Muscle layer of duodenum (tissue), 2 donors: ENCODE measurements around the gene ACTN4.

Source experiments
- H3K27ac ChIP-seq: one replicate; pipeline ENCODE4 v1.7.0; 2013; ENCODE audit warnings: mild to moderate bottlenecking, low read length
- H3K27me3 ChIP-seq: one replicate; pipeline ENCODE4 v1.7.0; 2013; ENCODE audit warnings: low read depth, mild to moderate bottlenecking, control low read depth, low read length
- H3K36me3 ChIP-seq, 2 donors: one replicate each; pipeline ENCODE4 v1.7.0; 2013; ENCODE audit warnings: low read length in 2 of 2, control low read depth in 1 of 2, mild to moderate bottlenecking in 1 of 2; ENCODE audit not compliant: insufficient read depth in 2 of 2, control insufficient read depth in 1 of 2
- H3K4me1 ChIP-seq, 2 donors: one replicate each; pipeline ENCODE4 v1.7.0; 2013; ENCODE audit warnings: low read length in 2 of 2, mild to moderate bottlenecking in 2 of 2, control low read depth in 1 of 2, moderate library complexity in 1 of 2; ENCODE audit not compliant: insufficient read depth in 2 of 2, control insufficient read depth in 1 of 2
- H3K4me3 ChIP-seq, 2 donors: one replicate each; pipeline ENCODE4 v1.7.0; 2013; ENCODE audit warnings: low read length in 2 of 2, low read depth in 1 of 2, mild to moderate bottlenecking in 1 of 2
- H3K9me3 ChIP-seq, 2 donors: one replicate each; pipeline ENCODE4 v1.7.0; 2013; ENCODE audit warnings: low read length in 2 of 2, control low read depth in 1 of 2, mild to moderate bottlenecking in 1 of 2; ENCODE audit not compliant: control insufficient read depth in 1 of 2
- donor health status: healthy.

Gene ACTN4

GRCh38 chr19:38709119-38709518, 61.7 kb downstream of the ACTN4 start:
- Histone ChIP-seq H3K4me1 (peaks cover 0 to 62% of the 10 kb centered on the region in 2 donors), H3K27me3 (no peaks in the 10 kb centered on the region), H3K36me3 (peaks cover 75 to 81% of the 10 kb centered on the region in 2 donors), H3K4me3 (no peak overlapping the region), H3K9me3 (no peaks in the 10 kb centered on the region), H3K27ac (no peak overlapping the region)

- Histone ChIP-seq H3K36me3 (peaks cover 80 to 81% of the 10 kb centered on the region in 2 donors), H3K4me1 (peaks cover 0 to 68% of the 10 kb centered on the region in 2 donors), H3K27ac (no peak overlapping the region), H3K4me3 (no peak overlapping the region), H3K27me3 (no peaks in the 10 kb centered on the region), H3K9me3 (no peaks in the 10 kb centered on the region)
Measured at GRCh38 chr19:38709671-38710415, 62.4 kb downstream of the ACTN4 start.

GRCh38 chr19:38710416-38710702, 62.9 kb downstream of the ACTN4 start:
- Histone ChIP-seq H3K9me3 (no peaks in the 10 kb centered on the region), H3K4me3 (no peak overlapping the region), H3K27me3 (no peaks in the 10 kb centered on the region), H3K27ac (no peak overlapping the region), H3K4me1 (peaks cover 0 to 68% of the 10 kb centered on the region in 2 donors), H3K36me3 (peaks cover 76 to 77% of the 10 kb centered on the region in 2 donors)

GRCh38 chr19:38710928-38711725, 63.7 kb downstream of the ACTN4 start:
- H3K27me3 ChIP-seq, result no peaks in the 10 kb centered on the region
- no peak overlapping the region for H3K4me3 ChIP-seq
- peaks cover 0 to 68% of the 10 kb centered on the region in 2 donors for H3K4me1 ChIP-seq
- H3K36me3 ChIP-seq, result peaks cover 70 to 71% of the 10 kb centered on the region in 2 donors
- H3K27ac ChIP-seq, result no peak overlapping the region
- H3K9me3 ChIP-seq, result no peaks in the 10 kb centered on the region

GRCh38 chr19:38711726-38712153, 64.3 kb downstream of the ACTN4 start:
- H3K36me3 ChIP-seq, result peaks cover 70 to 74% of the 10 kb centered on the region in 2 donors

GRCh38 chr19:38712161-38712748, 64.8 kb downstream of the ACTN4 start:
- no peak overlapping the region for H3K4me3 ChIP-seq
- peaks cover 0 to 62% of the 10 kb centered on the region in 2 donors for H3K4me1 ChIP-seq
- peaks cover 70 to 73% of the 10 kb centered on the region in 2 donors for H3K36me3 ChIP-seq
- peak overlapping the region; percentile 23 for H3K27ac ChIP-seq
- no peaks in the 10 kb centered on the region for H3K9me3 ChIP-seq
- no peaks in the 10 kb centered on the region for H3K27me3 ChIP-seq

More at GRCh38 chr19:38711726-38712153, 64.3 kb downstream of the ACTN4 start:
- no peaks in the 10 kb centered on the region for H3K9me3 ChIP-seq
- no peaks in the 10 kb centered on the region for H3K27me3 ChIP-seq
- H3K4me3 ChIP-seq, result no peak overlapping the region
- peaks cover 0 to 64% of the 10 kb centered on the region in 2 donors for H3K4me1 ChIP-seq
- peak overlapping the region; percentile 23 for H3K27ac ChIP-seq

- Histone ChIP-seq H3K27ac (no peak overlapping the region), H3K4me3 (no peak overlapping the region), H3K36me3 (peaks cover 68 to 69% of the 10 kb centered on the region in 2 donors), H3K4me1 (peaks cover 0 to 52% of the 10 kb centered on the region in 2 donors), H3K9me3 (no peaks in the 10 kb centered on the region), H3K27me3 (no peaks in the 10 kb centered on the region)
Measured at GRCh38 chr19:38713227-38713649, 65.8 kb downstream of the ACTN4 start.

- Histone ChIP-seq H3K4me3 (no peak overlapping the region), H3K9me3 (no peaks in the 10 kb centered on the region), H3K4me1 (peaks cover 0 to 54% of the 10 kb centered on the region in 2 donors), H3K27me3 (no peaks in the 10 kb centered on the region), H3K36me3 (peaks cover 68% of the 10 kb centered on the region in 2 donors), H3K27ac (no peak overlapping the region)
Measured at GRCh38 chr19:38713865-38714264, 66.4 kb downstream of the ACTN4 start.

- no peak overlapping the region for H3K27ac ChIP-seq
Measured at GRCh38 chr19:38714354-38714778, 66.9 kb downstream of the ACTN4 start.

GRCh38 chr19:38715555-38715954, 68.1 kb downstream of the ACTN4 start:
- H3K4me1 ChIP-seq, result peaks cover 0 to 61% of the 10 kb centered on the region in 2 donors

More at GRCh38 chr19:38714354-38714778, 66.9 kb downstream of the ACTN4 start:
- H3K27me3 ChIP-seq, result no peaks in the 10 kb centered on the region
- no peak overlapping the region for H3K4me3 ChIP-seq
- peaks cover 68% of the 10 kb centered on the region in 2 donors for H3K36me3 ChIP-seq
- H3K4me1 ChIP-seq, result peaks cover 0 to 58% of the 10 kb centered on the region in 2 donors
- no peaks in the 10 kb centered on the region for H3K9me3 ChIP-seq

GRCh38 chr19:38717051-38717450, 69.6 kb downstream of the ACTN4 start:
- Histone ChIP-seq H3K27me3 (no peaks in the 10 kb centered on the region), H3K27ac (no peak overlapping the region), H3K9me3 (no peaks in the 10 kb centered on the region), H3K4me1 (peaks cover 0 to 54% of the 10 kb centered on the region in 2 donors), H3K4me3 (no peak overlapping the region), H3K36me3 (peaks cover 67 to 69% of the 10 kb centered on the region in 2 donors)

More at GRCh38 chr19:38715555-38715954, 68.1 kb downstream of the ACTN4 start:
- Histone ChIP-seq H3K4me3 (no peak overlapping the region), H3K27ac (no peak overlapping the region), H3K9me3 (no peaks in the 10 kb centered on the region), H3K27me3 (no peaks in the 10 kb centered on the region), H3K36me3 (peaks cover 60 to 66% of the 10 kb centered on the region in 2 donors)
